Body of pancreas (tissue), 4 donors: ENCODE measurements around the gene ADCY7.

Source experiments
- CTCF ChIP-seq, 7 experiments: fragments of 450-650 bp in 4 of 7; fragments of 200-600 bp in 3 of 7; sonication (generic) in 3 of 7; IDR thresholded peaks; one replicate each; pipeline ENCODE4 v1.5.1; 2016 to 2019; ENCODE audit warnings: antibody characterized with exemption in 7 of 7
- POLR2A ChIP-seq, 3 donors: fragments of 450-650 bp; IDR thresholded peaks; one replicate each; pipeline ENCODE4 v1.6.1; 2016; ENCODE audit warnings: antibody characterized with exemption in 3 of 3, mild to moderate bottlenecking in 2 of 3

DNA sequence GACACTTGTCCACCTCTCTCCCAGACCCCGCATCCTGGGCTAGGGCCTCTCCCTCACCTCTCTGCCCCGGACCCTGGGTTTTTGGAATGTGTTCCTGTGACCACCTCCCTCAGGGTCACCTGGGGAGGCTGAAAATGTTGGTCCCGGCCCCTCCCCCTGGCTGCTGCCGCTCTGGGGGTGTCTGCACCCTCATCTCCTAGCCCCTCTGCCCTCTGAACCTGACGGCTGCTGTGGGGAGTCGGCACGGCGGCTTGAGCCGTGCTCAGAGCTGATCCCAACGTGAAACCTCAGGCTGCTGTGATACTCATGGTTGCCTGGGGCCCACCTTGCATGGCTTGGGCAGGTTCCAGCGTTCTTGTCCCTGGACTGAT, 42.8 kb downstream of the ADCY7 start:
- TF ChIP-seq POLR2A (IDR thresholded peaks at IDR 0.05) (no peak), CTCF (IDR thresholded peaks at IDR 0.05) (no peak)
